Astrocyte of the hippocampus (primary cell): ENCODE measurements around the gene SF3B2.
A peak's percentile ranks its signal among the peaks of the same experiment; 100 is the strongest.
"Not testable (repeated sequence)": the region's sequence is repeated elsewhere in the genome, so short reads cannot be mapped to it uniquely, and the experiment has no call there.

Source experiments
- DNase-seq: peaks from one replicate; pipeline ENCODE4 v3.0.0; 2011; ENCODE audit warnings: low read depth, low spot score

The SF3B2 gene

DNA sequence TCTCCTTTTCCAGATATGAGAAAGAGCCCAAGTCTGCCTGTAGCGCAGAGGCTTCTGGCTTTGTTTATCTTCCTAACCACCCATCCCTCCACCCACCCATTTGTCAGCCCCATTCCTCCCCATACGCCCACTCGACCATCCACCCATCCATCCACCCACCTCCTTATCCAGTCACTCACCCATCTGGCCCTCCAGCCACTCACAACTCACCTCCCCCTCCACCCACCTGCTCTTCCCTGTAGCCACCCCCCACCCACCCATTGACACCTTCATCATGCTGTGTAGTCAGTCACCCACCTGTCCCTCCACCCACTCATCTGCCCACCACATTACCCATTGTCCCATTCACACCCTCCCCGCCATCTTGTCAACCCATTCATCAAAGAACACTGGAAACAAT is 34.8 kb upstream of the SF3B2 start:
- DNase-seq: no peak

DNA sequence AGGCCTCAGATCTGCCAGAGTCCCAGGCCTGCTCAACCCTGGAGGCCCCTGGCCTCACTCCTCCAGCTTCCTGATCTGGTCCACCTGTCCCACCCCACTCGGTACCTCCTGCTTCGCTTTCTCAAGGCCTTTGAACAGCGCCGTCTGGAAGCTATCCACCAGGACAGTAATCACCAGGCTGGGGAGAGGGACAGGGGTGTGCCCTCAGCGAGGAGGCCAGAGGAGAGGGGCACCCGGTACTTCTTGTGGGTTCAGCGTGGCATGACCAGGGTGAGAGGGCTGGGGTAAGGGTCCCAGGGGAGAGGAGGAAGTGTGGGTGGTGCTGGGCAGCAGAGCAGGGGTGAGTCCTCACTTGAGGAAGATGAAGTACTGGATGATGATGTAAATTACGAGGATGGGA is 32.0 kb upstream of the SF3B2 start:
- no peak for DNase-seq

DNA sequence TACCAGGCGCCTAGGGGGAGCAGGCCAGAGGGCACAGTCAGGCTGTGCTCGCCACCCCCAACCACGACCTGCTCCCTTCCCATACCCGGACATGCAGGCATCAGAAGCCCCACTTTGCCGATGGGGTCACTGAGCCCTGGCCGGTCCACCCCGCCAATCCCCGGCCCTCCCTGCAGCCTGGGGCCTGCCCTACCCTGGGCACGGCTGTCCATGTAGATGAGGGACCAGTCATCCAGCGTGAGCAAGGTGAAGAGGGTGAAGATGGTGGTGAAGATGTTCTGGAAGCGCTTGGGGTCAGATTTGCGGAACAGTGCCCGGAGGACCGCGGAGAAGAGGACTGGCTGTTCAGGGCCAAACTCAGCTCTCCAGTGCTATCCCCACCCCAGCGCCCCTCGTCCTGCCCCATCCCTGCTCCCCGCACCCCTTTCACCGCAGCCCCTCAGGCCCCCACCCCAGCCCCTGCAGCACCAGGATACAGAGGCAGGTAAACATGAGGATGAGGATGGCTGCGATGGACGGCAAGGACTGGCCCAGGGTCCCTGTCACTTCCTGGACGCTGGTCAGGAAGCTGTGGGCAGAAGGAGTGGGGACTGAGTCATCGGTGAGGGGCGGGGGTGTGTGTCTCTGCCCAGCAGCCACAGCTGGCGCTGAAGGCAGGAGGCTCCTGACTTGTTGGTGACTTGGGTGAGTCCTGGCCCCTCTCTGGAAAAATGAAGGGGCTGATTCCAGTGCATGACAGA is 31.4 kb upstream of the SF3B2 start:
- DNase-seq: peak; percentile 84

DNA sequence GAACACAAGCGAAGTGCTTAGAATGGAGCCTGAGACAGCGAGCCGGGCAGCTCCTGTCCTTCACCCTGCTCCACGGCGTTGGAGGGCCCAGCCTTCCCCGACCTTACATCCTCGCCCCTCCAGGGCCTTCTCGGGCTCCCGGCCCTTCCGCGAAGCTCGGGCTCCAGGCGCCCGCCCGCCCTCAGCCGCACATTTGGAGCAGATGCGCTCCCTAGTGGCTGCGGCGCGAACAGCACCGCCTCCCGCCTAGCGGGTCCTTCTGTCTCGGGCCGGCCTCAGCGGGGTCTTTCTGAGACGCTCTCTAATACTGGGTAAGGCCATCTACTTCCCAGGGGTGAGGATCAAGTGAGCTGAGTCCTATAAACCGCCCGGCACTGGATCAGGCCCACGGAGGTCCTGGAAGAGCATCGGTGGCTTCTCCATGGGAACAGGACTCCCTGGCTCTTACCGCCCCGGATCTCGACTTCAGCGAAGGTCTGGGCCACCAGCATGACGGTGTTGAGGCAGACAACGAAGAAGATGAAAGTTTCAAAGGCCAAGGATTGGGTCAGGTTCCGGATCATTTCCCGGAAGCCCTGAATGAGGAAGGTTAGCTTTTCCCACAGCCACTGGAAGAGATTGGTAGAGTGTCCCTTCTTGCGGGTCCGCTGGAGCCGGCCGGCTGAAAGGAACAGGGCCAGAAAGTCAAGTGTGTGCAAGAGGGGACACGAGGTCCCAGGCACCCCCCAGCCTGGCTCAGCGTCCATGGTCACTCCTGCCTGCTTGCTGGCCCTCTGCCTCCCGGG is 29.6 kb upstream of the SF3B2 start:
- DNase-seq: peak; percentile 85

DNA sequence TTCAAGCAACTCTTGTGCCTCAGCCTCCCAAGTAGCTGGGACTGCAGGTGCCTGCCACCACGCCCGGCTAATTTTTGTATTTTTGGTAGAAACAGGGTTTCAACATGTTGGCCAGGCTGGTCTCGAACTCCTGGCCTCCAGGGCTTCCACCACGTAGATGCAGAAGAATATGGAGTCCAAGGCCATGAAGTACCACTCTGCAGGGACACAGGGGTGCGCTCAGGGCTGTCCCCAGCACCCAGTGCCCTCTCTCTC is 29.1 kb upstream of the SF3B2 start:
- not testable (repeated sequence) for DNase-seq

DNA sequence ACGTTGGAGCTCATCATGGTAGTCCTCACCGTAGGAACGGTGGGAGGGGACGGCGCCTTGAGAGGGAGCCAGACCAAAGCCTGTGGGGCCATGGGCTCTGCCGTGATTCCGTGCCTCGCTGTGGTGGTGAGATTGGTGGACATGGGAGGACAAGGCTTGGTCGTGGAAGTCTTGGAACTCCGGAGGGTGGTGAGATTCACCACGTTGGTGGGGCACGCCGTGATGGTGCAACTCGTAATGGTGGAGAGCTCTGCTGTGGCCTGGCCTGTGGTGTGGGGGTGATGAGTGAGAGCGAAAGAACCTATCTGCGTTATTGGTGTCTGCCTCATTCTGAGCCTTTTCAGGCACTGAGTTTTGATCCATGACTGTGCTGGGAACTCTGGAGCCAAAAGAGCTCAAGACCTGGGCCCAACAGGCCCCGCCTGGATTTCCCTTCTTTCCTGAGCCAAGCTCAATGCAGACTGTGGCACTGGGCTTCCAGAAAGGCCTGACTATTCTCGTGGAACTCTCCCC is 26.1 kb upstream of the SF3B2 start, which contains the start of gene CATSPER1:
CATSPER1 (minus strand) TSS at position 463 of the 513 bp plus-strand sequence; CDS start at position 363, 100 bp downstream.
- DNase-seq: no peak

DNA sequence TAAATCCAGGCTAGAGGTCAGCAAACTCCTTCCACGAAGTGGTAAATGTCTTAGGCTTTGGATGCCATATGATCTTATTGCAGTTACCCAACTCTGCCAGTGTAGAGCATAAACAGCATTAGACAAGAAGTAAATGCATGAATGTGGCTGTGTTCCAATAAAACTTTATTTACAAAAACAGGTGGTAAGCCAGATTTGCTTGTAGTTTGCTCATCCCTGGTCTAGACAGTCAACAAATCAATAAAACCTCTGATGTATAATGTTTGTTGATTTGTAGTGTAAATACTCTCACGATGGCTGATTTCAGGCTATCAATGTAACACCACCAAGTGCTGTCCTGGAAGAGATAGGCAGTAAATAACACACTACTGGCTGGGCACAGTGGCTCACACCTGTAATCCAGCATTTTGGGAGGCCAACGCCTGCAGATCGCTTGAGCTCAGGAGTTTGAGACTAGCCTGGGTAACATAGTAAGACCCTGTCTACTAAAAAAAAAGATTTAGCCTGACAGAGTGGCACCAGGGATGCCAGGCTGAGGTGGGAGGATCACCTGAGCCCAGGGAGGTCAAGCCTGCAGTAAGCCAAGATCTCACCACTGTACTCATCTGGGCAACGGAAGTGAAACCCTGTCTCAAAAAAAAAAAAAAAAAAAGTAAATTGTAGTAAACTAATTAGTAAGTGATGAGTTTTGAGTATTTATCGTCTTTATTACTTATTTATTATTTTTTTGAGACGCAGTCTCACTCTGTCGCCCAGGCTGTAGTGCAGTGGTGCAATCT is 19.0 kb upstream of the SF3B2 start:
- DNase-seq: no peak

DNA sequence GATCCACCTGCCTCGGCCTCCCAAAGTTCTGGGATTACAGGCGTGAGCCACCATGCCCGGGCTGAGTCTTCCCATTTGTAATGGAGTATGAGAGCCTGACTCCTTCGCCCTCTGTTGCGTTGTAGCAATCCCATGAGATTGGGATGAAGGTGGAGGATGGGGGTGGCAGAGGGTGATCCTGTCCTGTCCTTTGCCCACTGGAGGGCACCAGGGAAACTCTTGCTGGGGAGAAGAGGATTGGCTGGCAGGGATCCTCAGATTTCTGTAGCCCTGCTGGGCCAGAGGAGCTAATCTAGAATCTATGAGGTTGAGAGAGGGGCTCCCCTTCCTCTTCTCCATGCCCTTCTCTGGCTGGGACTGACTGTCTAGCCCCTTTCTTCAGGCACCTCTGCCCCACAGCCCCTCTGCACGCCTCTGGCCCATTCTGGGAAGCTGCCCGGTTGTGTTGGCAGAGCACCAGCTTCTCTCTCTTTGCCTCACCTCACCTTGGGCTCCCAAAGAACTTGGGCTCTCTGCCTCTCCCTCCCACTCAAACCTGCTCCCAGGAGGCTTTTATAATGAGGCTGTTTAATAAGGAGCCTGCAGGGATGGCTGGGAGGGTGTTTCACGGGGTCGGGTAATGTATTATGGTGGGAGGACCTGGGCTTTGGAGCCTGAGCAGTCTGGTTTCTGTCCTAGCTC is 16.4 kb upstream of the SF3B2 start:
- DNase-seq: no peak

DNA sequence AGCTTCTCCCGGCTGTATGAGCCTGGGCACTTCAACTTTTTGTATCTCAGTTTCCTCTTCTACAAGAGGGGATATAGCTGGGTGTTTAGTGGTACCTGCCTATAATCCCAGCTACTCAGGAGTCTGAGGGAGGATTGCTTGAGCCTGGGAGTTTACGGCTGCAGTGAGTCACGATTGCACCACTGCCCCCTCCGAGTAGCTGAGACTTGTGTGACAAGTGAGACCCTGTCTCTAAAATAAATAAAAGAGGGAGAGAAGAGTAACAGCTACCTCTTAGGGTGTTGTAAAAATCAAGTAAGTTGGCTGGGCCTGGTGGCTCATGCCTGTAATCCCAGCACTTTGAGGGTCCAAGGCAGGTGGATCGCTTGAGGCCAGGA is 15.8 kb upstream of the SF3B2 start:
- DNase-seq: no peak

DNA sequence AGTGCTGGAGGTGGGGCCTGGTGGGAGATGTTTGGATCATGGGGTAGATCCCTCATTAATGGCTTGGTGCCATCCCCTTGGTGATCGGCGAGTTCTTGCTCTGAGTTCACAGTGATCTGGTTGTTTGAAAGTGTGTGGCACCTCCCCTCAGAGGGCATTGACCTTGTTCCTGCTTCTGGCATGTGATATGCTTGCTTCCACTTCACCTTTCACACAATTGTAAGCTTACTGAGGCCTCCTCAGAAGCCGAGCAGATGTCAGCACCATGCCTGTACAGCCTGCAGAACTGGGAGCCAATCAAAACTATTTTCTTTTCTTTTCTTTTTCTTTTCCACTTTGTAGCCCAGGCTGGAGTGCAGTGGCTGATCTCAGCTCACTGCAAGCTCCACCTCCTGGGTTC is 14.8 kb upstream of the SF3B2 start:
- DNase-seq: no peak

DNA sequence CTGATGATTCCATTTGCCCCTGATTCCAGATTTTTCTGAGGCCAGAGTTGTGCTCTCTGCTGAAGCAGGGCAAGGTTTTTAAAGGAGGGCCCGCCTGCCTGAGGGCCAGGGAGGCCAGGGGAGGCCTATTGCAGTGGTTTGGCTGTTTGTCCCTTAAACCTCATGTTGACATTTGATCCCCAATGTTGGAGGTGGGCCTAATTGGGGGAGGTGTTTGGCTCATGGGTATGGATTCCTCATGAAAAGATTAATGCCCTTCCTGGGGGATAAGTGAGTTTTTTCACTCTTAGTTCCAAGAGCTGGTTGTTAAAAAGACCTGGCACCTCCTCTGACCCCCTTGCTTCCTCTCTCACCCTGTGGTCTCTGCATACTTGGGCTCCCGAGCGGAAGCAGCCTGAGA is 12.4 kb upstream of the SF3B2 start:
- DNase-seq: peak; percentile 48

DNA sequence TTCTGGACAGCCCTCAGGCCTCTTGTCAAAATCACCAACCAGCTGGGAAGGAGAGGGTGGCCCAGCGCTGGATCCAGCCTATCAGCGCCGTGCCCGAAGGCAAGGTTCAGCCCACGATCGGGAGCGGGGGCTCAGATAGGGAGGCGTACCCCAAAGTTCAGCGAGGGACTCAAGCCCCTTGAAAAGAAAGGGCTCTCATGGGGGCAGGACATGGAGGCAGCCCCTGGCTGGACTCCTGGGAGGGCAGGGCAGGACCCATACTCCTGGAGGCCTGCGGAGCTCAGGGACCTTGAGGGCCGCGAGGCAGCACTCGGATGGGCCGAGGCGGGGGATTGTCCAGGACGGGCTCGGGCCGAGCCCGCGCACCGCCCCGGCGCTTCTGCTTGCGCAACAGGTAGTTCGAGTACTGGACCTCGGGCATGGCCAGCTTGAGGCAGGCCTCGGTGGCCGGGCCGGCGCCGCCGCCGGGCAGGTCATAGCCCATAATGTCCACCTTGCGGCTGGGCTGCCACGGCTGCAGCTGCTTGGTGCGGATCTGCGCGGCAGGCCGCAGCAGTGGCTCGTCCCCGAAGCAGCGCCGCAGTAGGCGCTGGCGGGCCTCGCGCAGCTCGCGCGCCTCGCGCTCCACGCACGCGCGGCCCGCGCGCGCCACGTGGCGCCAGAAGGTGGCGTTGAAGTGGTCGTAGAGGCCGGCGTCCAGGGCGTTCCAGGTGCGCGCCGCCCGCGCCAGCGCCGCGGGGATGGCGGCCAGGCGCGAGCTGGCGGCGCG is 9.8 kb upstream of the SF3B2 start:
- DNase-seq: no peak

DNA sequence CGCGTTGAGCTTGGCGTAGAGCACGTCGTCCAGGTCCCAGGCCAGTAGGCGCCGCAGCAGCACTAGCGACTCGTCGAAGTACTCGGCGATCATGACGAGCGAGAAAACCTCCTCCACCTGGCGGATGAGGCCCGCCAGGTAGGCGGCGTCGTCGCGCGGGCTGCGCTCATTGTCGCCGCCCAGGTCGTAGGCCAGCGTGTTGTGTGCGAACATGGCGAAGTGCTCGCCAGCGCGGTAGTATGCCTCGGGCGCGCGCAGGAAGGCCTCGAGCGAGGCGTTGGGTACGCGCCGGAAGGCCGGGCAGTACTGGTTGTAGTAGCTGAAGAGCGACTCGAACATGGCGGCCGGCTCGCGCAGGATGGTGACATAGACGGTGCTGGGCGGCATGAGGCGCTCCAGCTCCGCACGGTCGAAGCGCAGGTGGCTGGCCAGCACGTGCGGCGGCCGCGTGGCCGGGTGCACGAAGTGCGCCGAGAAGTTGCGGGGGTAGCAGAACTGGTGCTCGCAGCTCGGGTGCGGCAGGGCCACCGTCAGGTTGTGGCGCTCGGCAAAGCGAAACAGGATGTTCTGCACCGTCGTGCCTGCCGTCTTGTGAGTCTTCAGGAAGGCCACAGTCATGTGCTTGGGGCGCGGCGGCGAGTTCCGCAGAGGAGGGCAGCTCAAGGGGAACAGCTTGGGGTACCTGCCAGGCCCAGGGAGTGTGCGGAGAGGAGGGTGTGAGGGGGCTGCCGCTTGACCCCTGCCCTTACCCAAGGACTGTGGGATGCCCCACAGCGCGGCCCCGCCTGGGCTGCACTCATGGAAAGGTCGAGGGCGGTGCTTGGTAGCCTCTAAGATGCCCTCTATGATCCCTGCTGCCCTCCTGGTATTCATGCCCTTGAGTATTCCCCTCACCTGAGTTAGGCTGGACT is 8.9 kb upstream of the SF3B2 start:
- no peak for DNase-seq

DNA sequence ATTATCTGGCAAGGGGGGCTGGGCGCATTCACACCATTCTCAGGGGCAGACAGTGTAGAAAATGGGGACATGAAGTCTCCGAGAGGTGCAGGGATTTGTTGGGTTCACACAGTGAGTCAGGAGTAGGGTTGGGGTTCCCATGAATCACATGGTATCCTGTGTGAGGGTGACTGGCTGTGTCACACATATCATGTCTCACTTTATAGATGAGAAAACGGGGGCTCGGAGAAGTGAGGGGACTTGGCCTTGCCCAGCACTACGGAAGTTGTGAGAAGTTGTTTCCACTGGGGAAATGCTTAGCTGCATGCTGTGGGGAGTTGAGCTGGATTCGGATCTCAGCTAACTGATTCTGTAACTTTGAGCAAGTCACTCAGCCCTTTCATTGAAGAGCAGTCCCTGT is 7.4 kb upstream of the SF3B2 start:
- DNase-seq: no peak

DNA sequence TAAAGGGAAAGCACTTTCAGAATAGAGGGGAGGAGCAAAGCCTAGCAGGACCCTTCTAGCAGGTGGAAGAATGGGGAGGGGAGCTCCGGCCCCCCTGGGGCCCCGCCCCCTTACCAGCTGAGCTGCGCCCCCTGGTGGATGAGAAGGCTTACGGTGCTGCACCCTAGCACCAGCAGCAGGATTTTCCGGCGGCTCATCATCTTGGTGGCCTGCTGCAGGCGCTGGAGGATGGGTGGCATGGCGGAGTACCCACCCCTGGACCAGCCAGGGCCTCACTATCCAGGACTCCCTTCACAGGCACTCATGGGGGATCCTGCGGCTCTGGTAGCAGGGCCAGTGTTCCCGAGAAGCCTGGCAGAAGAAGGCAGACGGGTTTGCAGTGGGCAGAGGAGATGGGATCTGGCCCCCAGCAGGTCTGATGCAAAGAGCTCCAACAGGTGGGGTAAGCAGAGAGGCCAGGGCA is 7.0 kb upstream of the SF3B2 start:
- DNase-seq: peak; percentile 85

DNA sequence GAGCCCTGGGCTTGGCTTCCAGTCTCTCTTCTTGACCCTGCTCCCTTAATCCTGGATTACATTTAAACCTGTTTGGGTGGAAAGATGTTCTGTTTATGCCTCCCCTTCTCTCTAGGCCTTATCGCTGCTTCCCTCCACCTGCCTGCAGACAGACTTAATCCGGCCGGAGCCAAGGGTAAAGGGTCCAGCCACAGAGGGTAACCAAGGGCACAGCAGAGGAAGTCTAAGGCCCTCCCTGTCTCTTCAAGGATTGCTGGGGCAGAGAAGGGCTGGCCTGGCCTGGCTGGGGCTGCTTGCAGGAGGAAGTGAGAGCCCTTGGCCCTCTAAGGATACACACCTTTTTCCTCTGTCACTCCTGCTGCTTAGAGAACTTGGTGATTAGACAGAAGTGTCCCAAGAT is 5.3 kb upstream of the SF3B2 start:
- DNase-seq: no peak

DNA sequence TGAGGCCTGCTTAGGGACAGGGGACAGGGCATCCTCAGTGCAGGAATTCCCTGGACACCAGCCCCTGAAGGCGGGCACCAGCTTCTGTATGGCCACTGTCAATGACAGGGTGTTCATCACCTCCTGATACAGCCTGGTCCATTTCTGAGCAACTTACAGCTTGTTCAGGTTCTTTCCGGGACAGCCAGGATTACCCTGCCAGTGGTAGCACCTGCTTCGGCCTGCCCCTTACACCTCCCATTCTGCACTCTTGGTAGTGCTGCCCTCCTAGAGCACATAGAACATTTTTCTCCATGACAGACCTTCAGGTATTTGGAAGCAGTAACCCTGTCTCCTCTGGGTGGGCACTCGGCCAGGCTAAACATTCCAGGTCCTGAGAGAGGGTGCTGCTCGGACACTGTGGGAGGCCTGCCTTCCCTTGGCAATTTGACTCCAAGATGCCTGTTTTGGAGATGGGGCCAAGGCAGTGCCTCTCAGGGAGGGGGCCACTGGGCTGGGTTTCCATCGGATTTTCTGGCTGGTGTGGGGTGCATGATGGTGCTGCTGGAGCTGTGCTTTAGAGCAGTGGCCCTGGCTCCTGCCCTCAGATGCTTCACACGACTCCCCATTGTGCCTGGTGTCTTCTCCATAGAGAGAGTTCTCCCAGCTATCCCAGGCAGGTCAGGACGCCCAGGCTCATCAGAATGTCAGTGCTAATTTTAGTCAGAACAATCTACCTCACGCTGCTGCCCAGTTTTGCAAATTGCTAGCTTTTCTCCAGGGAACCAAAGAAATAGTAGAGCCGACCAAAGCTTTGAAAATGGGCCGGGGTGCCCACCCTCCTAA is 4.4 kb upstream of the SF3B2 start:
- peak; percentile 83 for DNase-seq

DNA sequence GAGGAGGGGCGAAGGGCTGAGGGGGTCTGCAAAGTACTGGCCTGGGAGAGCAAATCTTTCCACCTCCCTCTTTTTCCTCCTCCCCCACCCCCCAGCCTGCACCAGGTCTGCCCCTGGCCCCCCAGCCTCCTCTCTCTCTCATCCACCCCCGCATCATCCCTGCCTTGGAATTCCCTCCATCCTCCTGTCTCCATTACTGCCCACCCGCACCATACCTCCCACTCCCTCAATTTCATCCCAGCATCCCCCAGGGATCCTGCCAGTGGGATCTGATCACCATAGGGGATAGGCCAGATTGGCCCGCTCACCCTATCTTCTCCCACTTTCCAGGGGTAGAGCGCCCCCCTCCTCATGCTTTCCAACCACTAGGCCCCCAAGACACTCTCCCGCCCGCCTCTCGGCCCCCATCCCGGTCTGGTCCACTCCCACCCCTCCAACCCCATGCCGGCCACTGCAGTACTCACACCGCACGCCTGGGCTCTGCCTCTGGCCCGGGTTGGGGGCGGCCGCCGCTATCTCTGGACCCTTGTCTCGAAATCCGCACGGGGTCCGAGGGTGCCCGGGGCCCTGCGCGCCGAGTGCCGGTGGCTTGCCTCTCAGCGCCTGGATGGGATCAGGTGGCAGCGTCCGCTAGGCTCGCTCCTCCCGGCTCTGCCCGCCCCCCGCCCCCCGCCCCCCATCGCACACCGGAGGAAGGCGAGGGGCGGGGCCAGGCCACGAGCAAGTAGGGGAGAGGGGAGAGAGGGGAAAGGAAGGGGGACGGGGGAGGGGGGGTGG is 3.4 kb upstream of the SF3B2 start, which contains the start of gene GAL3ST3:
GAL3ST3 (minus strand) TSS at position 615 of the 777 bp plus-strand sequence. CDS start 3,746 bp downstream, outside the sequence.
- DNase-seq: peak; percentile 41
